GM18951 (cell line): Measurements from ENCODE around the gene SLC48A1.

Experiments
- POLR2A ChIP-seq: IDR thresholded peaks from 4 replicates; pipeline ENCODE4 v1.6.1; 2011; ENCODE audit warnings: mild to moderate bottlenecking; ENCODE audit not compliant: insufficient read length, insufficient read depth; ENCODE audit errors: extremely low read depth
- in situ Hi-C: fragments of 300-500 bp; cut with MboI; formaldehyde crosslinking; loops from one replicate; pipeline ENCODE4 v1.12.0; 2022; ENCODE audit warnings: low sequenced_read_pairs, mixed read lengths, inconsistent platforms; ENCODE audit not compliant: unreplicated experiment

The SLC48A1 gene

DNA sequence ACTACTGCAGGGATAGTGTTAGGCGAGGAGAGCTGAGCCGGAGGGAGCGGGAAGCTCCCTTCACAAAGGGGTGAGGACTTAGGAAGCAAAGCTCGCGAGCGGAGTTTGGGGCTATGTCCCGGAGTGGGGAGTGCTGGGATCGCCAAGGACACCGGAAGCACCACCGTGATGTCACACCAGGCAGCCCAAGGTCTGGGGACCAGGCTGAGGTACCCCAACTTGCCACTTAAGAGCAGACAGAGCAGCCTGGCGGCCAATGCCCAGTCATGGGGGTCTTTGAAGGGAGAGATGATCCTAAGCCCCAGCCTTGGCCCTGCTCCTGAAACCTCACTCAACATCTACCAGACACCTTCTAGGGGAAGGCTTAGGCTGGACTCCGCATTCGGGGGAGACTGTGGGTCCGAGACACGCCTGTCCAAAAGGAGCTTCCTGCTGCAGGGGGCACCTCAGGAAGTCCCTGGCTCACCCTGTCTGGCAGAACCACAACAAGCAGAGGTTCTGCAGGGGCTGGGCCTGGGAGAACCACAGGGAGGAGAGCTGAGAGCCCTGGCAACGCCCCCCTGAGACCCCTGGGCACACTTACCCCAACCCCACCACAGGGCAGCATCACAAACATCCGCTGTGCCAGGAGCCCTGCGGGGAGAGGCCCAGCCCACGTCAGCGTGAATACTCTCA lies 17.8 kb downstream of the SLC48A1 start:
- no peak for TF ChIP-seq POLR2A
- in situ Hi-C loops: loop anchor here (5.0 kb wide), 1 partner anchor 46 kb away; no protein-coding TSS in a partner anchor

DNA sequence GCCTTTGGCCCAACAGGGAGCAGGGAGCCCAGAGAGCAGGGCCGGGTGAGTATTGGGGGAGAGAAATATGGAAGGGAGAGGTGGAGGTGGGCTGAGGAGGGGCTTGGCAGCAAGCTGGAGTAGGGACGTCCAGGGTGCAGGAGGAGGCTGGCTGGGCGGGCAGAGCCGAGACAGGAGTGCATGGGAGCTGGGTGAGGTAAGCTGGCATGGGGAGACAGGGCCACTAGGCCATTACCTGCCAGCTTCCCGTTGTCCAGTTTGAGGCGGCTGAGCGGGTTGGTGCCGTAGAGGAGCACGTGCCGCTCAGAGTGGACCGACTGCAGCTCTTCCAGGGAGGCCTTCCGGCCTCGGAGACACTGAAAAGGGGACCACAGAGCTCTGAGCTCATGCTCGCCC lies 18.3 kb downstream of the SLC48A1 start:
- no peak for TF ChIP-seq POLR2A
- in situ Hi-C loops: loop anchor here (5.0 kb wide), 1 partner anchor 46 kb away; no protein-coding TSS in a partner anchor

DNA sequence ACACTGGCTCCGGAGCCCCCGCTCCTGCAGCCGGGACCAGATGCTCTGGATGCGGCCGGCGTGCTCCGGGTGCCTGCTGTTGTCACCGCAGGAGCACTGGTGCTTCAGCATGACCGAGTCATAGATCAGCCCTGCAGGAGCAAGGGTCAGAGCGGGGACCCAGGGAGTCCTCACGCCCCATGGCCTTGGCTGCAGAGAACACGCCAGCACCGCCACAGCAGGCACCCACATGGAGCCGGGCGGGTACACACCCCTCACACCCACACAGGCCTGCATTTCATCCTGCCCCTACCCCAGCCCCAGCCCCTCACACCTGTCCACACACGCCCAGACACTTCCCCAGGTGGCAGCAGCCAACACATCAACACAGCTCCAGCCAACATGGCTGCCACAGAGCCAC lies 18.8 kb downstream of the SLC48A1 start:
- TF ChIP-seq POLR2A: no peak
- in situ Hi-C loops: loop anchor here (5.0 kb wide), 1 partner anchor 45 kb away; no protein-coding TSS in a partner anchor

DNA sequence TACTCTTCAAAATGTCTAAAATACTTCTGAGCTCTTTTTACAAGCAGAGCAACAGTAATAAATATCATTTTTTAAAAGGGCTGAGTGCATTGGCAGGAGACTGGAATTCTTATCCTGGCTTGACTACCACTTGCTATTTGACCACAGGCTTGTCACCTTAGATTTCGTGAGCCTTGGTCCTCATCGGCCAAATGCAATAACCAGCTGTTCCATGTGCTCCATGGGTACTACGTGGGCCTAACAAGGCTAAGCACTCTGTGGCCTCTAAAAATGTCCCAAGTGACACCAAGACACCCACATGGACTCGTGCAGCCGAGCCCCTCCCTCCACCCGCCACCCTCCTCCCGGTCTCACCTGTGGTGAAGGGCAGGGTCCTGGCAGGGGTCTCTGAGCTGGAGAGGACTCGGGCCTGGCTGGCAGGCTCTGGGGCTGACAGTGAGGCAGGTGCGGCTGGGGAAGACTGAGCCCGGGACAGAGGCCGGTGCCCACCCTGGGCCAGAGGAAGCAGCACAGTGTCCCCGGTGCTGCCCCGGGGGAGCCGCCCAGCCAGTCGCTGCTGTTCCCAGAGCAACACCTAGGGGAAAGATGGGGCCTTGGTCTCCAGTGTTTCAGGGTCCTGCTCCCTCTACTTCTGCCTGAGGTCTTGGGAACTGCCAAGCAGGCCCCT lies 20.1 kb downstream of the SLC48A1 start:
- in situ Hi-C loops: loop anchor here (5.0 kb wide), 1 partner anchor 44 kb away; no protein-coding TSS in a partner anchor

DNA sequence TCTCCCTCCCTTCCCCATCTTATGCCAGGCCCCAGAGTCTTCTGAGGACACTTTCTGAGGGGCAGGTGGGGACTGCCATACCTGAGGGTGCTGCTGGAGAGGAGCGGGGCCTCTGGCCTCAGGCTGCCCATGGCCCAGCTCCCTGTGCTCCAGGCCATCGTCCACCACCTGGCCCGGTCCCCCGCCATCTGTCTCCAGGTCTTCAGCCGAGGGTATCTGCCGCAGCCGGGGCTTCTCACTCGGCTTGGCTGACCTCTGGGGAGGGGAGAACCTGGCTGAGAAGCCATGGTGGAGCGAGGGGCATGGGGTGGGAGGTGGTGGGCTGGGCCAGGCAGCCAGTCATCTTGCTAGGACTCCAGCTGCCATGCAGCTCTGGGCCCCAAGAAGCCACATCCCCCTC lies 21.6 kb downstream of the SLC48A1 start:
- TF ChIP-seq POLR2A: no peak
- in situ Hi-C loops: loop anchor here (5.0 kb wide), 1 partner anchor 43 kb away; no protein-coding TSS in a partner anchor

More for the DNA sequence above, 20.1 kb downstream of the SLC48A1 start:
- no peak for TF ChIP-seq POLR2A

DNA sequence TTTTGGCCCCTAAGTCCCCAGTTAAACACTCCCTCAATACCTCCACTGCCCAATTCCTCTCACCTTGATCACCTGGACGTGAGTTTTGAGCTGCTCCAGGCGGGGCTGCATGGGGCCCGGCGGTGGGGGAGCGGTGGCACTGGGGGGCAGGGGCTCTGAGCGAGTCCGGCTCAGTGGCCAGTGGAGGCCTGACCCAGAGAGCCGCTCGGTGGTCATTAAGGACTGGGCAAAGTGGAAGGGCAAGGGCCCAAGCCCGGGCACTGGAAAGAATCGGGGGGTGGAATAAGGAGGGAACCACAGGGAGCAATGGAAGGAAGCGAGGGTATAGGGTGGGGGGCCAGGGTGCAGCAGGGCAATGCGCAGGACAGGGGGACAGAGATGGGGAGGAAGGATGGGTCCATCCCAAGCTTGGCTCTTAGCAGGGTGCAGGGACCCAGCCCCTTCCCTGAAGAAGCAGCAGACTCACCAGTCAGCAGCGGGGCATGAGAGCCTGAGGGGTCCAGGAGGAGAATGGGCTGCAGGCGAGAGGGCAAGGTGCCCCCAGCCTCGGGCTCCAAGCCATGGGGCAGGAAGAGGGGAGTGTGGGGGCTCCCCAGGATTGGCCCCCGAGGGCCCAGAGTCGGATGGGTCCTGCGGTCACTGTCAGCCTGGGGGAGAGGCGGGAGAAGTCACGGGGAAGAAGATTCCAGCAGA lies 22.2 kb downstream of the SLC48A1 start:
- in situ Hi-C loops: no loop called here
- TF ChIP-seq POLR2A: no peak

DNA sequence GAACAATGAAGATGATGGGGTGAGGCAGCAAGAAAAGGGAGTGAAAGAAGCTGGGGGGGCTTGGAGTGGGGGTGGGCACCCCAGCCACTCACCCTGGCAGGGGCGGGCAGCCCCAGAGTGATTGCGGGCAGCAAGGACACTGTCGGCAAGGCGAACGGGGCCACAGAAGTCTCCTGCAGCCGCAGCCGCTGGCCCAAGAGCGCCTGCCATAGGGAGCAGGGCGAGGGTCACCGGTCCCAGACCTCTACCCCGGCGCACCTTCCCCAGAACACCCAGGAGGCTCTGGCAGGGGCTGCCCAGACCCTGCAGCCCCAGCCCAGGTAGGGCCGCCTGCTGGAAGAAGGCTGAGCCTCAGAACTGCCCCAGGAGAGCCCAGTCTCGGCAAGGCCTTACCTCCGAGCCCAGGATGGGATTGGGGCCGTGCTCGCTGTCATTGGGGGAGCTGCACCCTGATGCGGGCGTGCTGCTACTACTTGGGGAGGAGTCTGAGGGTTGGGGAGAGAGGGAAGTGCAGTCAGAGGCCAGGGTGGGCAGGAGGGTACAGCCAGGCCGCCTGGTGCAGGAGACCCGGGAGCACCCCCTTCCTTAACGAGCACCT lies 22.9 kb downstream of the SLC48A1 start:
- in situ Hi-C loops: no loop called here
- no peak for TF ChIP-seq POLR2A

DNA sequence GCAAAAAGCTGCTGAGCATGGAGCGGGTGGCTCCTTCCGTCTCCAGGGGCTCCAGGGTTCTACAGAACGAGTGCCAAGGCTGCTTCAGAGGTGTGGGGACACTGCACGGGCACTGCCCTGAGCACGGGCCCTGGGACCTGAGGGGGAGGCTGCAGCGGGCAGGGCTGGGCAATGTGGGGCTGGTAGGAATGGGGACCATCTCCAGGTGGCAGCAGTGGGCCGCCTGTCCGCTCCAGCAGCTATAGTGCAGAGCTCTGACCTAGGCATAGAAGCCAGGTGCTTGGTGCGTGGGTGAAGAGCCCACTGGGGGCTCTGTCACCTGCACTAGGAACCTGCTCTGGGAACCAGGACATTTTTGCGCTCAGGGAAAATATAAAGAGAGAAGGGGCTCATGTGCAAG lies 24.4 kb downstream of the SLC48A1 start:
- in situ Hi-C loops: no loop called here
- TF ChIP-seq POLR2A: no peak

DNA sequence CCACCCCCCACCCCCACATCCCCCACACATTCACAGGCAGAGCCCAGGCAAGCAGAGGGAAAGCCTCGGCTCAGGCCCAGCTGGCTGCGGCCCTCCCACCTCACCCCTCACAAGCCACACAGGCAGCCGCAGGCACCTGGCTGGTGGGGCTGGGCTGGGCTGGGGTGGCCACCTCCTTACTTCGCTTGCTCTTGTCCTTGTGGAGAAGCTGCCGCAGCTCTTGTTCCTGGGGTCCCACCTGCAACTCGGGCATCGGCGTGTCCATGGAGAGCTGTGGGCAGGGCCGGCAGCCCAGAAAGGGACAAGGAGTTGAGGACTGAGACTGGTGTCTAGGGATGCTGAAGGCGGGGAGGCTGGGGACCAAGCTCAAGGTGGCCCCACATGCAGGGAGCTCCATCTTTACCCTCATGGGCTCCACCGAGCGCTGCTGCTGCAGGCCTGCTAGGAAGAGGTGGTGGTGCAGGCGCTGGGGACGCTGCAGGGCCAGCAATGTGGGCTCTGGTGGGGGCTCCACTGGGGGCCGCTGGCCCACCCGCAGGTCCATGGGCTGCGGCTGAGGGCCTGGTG lies 25.4 kb downstream of the SLC48A1 start:
- in situ Hi-C loops: no loop called here
- no peak for TF ChIP-seq POLR2A

DNA sequence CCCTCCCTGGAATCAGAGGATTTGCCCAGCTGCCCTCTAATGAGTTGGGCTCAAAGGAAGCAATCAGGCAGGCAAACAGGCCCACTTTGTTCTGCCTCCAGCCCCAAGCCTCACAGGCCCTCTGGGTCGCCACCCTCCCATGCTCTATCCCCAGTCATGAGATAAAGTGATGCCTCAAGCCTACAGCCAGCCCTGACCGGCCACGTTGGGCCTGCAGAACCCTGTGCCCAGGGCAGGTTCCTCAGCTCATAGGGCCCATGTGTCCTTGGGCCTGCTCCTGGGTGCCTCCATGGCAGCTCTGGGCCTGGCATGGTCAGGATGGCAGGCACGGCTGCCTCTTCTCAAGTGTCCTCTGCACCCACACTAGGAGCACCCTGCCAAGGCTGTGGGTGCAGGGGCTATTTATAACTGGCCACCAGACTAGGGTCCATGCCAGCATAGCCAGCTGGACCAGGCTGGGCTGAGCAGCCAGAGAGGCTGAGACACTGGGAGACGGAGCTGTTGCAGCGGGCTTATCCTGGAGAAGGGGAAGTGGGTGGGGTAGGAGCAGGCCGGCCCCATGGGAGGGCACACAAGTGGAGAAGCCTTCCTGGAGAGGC lies 26.4 kb downstream of the SLC48A1 start:
- TF ChIP-seq POLR2A: no peak
- in situ Hi-C loops: no loop called here

DNA sequence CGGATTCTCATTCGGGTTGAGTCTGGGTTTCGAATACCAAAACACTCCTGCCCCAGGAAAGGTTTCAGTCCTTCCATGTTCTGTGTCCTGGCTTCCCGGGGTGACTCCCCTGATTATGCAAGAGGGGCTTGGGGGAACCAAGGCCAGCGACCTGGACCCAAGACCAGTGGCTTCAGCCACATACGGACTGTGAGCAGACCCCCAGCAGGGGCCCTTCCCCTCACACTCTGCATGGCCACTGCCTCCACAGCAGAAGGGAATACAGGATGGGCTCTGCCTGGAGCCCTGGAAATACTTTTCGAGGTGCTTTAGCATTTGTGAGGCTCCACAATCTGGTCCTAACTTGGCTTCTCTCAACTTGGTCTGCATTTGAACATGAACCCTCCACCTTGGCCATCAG lies 27.5 kb downstream of the SLC48A1 start:
- in situ Hi-C loops: no loop called here

DNA sequence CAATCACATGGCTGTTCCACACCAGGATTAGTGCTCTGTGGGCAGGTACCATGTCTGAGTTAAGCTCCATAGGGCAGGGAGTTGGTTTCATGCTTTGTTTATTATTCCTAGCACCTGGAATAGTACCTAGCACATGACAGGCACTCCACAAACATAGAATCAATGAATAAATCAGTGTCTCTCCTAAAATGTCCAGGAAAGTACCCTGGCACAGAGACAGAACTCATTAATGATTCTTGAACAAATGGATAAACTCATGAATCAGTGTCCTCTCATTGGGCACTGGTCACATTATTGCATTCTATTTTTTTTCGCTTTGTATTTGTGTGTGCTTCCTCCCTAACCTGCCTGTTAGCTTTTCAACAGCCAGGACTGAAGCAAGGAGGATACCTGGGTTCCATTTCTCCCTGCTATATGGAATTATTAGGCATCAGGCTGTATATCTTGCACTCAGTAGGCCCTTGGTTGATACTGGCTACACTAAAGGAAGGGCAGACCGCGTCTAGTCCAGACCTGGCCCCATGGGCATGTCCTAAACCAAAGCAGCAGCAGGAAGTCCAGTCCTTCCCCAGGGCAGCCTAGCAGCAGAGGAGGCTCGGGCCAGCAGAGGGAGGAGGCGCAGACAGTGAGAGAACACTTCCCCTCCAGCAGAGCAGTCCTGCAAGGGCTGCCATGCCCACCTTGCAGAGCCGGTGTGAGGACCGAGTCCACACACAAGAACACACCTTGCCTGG lies 28.3 kb downstream of the SLC48A1 start:
- in situ Hi-C loops: no loop called here
- TF ChIP-seq POLR2A: no peak

More for the DNA sequence above, 27.5 kb downstream of the SLC48A1 start:
- no peak for TF ChIP-seq POLR2A
